Stomach (tissue), 9 donors: ENCODE measurements around the gene TXNL4A. TPM values are rescaled to one million over a fixed set of nuclear protein-coding genes. Genes with fewer than 3 reads are reported as not detected.

ENCODE experiments used
- DNase-seq, 2 donors: peaks; one replicate each; pipeline versions ENCODE4 v3.0.0 to v3.0.0-alpha.2; 2013 to 2019
- H3K27ac ChIP-seq, 5 donors: fragments of 200-600 bp in 4 of 5; sonication (generic) in 4 of 5; one replicate each; pipeline ENCODE4 v1.5.1; 2013 to 2019; ENCODE audit warnings: mild to moderate bottlenecking in 1 of 5, moderate library complexity in 1 of 5
- H3K27me3 ChIP-seq, 3 donors: fragments of 200-600 bp; sonication (generic); one replicate each; pipeline ENCODE4 v1.5.1; 2017 to 2019; ENCODE audit warnings: mixed run types in 1 of 3
- H3K36me3 ChIP-seq, 4 donors: fragments of 200-600 bp; sonication (generic); 1 replicate in 3 of 4; 2 replicates in 1 of 4; pipeline ENCODE4 v1.5.1; 2016 to 2019
- H3K4me1 ChIP-seq, 4 donors: fragments of 200-600 bp; sonication (generic); one replicate each; pipeline ENCODE4 v1.5.1; 2016 to 2019
- H3K4me3 ChIP-seq, 4 donors: fragments of 200-600 bp; sonication (generic) in 3 of 4; one replicate each; pipeline ENCODE4 v1.5.1; 2016 to 2019; ENCODE audit warnings: mild to moderate bottlenecking in 1 of 4
- H3K9me3 ChIP-seq, 4 donors: fragments of 200-600 bp; sonication (generic); one replicate each; pipeline ENCODE4 v1.5.1; 2016 to 2019
- EP300 ChIP-seq: sonication (generic); formaldehyde crosslinking; IDR thresholded peaks from one replicate; pipeline ENCODE4 v1.6.1; 2017; ENCODE audit warnings: antibody characterized with exemption
- POLR2A ChIP-seq, 4 donors: fragments of 450-650 bp; IDR thresholded peaks; one replicate each; pipeline ENCODE4 v1.6.1; 2016; ENCODE audit warnings: antibody characterized with exemption in 4 of 4, control low read depth in 2 of 4, mild to moderate bottlenecking in 1 of 4, moderate library complexity in 1 of 4
- POLR2AphosphoS5 ChIP-seq, 3 donors: sonication (generic); formaldehyde crosslinking; IDR thresholded peaks; one replicate each; pipeline ENCODE4 v1.6.1; 2016; ENCODE audit warnings: antibody characterized with exemption in 3 of 3
- WGBS, 5 donors: extraction: QIAGEN DNeasy Blood & Tissue Kit in 3 of 5; methylation state at CpG; one replicate each; pipeline versions ENCODE4 v1.1.5 to v1.1.7; 2013 to 2018; 5-methylcytosine and 5-hydroxymethylcytosine counted together
- intact Hi-C: fragments of 100-400 bp; cut with DNase I; formaldehyde crosslinking; loops from one replicate; pipeline ENCODE4 v1.15.1; 2023; ENCODE audit warnings: low total_unique reads
- polyA plus RNA-seq, 3 donors: library from polyadenylated mRNA; stranded (reverse); fragments of 200-250 nt; gene quantifications; one replicate each; pipeline ENCODE4 v1.2.3, GENCODE V29; 2013
- total RNA-seq, 5 donors: library from RNA; depleted of rRNA; stranded (reverse); fragments of >200 nt; gene quantifications; one replicate each; pipeline versions ENCODE4 v1.1.0 to v1.2.3, GENCODE V29; 2014 to 2016
- TF ChIP-seq, protein P1 (sequence below), 7 experiments: fragments of 450-650 bp in 4 of 7; fragments of 200-600 bp in 3 of 7; sonication (generic) in 3 of 7; IDR thresholded peaks; one replicate each; pipeline ENCODE4 v1.5.1; 2016 to 2019; ENCODE audit warnings: antibody characterized with exemption in 7 of 7, control low read depth in 2 of 7, mild to moderate bottlenecking in 1 of 7
- donor health status: healthy with polysubstance abuse.
- donor health status: Bipolar disorder and iron deficiency.
- donor health status: healthy.

TXNL4A gene
- total and polyA plus RNA-seq, 8 donors, result 12.9 to 146 (median 59.4) TPM

DNA sequence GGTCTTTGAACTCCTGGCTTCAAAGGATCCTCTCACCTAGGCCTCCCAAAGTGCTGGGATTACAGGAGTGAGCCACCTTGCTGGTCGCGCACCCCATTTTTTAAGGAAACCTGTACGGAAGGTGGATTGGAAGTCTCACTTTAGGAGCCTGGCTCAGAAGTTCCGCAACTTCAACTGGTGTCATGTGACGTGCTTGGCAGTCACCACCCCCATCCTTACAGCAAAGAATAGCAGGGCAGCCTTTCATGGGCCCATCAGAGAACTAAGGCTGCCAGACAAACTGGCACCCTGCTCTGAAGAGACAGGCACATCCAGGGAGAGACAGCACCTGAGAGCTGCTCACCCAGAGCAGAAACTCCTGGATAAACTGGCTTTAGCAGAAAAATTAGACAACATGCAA, 33.6 kb downstream of the TXNL4A start:
- peaks cover 10 to 28% (median 21%) of the 10 kb centered on the region in 4 donors for H3K4me1 ChIP-seq
- no peaks in the 10 kb centered on the region for H3K9me3 ChIP-seq
- H3K27ac ChIP-seq, result no peak overlapping the region
- H3K36me3 ChIP-seq, result no peaks in the 10 kb centered on the region
- no peak for TF ChIP-seq EP300
- TF ChIP-seq, protein P1, sequence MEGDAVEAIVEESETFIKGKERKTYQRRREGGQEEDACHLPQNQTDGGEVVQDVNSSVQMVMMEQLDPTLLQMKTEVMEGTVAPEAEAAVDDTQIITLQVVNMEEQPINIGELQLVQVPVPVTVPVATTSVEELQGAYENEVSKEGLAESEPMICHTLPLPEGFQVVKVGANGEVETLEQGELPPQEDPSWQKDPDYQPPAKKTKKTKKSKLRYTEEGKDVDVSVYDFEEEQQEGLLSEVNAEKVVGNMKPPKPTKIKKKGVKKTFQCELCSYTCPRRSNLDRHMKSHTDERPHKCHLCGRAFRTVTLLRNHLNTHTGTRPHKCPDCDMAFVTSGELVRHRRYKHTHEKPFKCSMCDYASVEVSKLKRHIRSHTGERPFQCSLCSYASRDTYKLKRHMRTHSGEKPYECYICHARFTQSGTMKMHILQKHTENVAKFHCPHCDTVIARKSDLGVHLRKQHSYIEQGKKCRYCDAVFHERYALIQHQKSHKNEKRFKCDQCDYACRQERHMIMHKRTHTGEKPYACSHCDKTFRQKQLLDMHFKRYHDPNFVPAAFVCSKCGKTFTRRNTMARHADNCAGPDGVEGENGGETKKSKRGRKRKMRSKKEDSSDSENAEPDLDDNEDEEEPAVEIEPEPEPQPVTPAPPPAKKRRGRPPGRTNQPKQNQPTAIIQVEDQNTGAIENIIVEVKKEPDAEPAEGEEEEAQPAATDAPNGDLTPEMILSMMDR (IDR thresholded peaks at IDR 0.05), result no peak
- no peak for TF ChIP-seq POLR2A (IDR thresholded peaks at IDR 0.05)
- TF ChIP-seq POLR2AphosphoS5 (IDR thresholded peaks at IDR 0.05), result no peak
- peak in 1 of 2 donors; percentile 16 for DNase-seq
- H3K27me3 ChIP-seq, result no peaks in the 10 kb centered on the region
- intact Hi-C loops, result loop anchor here (10.0 kb wide), 1 partner anchor 270 kb away; no protein-coding TSS in a partner anchor
- H3K4me3 ChIP-seq, result no peak overlapping the region
- WGBS, 5 donors, result 75 to 83% (median 82%) methylated on average over 5 of the region's 5 CpGs

DNA sequence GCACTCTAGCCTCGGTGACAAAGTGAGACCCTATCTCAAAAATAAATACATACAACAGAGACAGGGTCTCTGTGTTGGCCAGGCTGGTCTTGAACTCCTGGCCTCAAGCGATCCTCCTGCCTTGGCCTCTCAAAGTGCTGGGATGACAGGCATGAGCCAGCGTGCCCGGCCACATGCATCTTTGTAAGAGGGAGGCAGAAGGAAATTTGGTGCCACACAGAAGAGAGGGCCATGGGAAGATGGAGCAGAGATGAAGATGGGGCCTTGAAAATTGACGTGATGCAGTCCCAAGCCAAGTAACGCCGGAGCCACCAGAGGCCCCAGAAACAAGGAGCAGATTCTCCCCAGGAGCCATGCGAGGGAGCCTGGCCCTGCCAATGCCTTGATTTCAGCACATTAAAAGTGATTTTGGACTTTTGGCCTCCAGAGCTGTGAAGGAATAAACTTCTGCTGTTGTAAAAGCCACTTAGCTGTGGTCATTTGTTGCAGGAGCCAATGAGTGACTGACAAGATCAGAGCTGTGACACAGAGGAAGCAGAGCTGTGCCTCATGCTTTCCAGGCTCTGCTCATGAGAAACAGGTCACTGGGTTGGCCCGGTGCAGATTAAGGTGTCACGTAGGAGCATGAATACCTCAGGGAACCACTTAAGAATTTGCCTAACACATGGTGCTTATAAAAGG, 34.3 kb downstream of the TXNL4A start:
- intact Hi-C loops, result loop anchor here (10.0 kb wide), 1 partner anchor 269 kb away; no protein-coding TSS in a partner anchor
- TF ChIP-seq, protein P1 (IDR thresholded peaks at IDR 0.05), result no peak
- TF ChIP-seq POLR2A (IDR thresholded peaks at IDR 0.05) (no peak), EP300 (no peak), POLR2AphosphoS5 (IDR thresholded peaks at IDR 0.05) (no peak)
- Histone ChIP-seq H3K27ac (no peak overlapping the region), H3K4me3 (no peak overlapping the region), H3K4me1 (peaks cover 15 to 30% (median 27%) of the 10 kb centered on the region in 4 donors), H3K27me3 (no peaks in the 10 kb centered on the region), H3K36me3 (peaks cover 0 to 1% (median under 1%) of the 10 kb centered on the region in 4 donors), H3K9me3 (no peaks in the 10 kb centered on the region)
- DNase-seq, result peak in 1 of 2 donors; percentile 79
- 71 to 81% (median 76%) methylated on average over 10 of the region's 10 CpGs for WGBS, 5 donors

- TF ChIP-seq EP300 (no peak), POLR2AphosphoS5 (IDR thresholded peaks at IDR 0.05) (no peak), POLR2A (IDR thresholded peaks at IDR 0.05) (no peak)
- TF ChIP-seq, protein P1 (IDR thresholded peaks at IDR 0.05), result no peak
- no peak overlapping the region for H3K4me3 ChIP-seq
- 77 to 94% (median 85%) methylated on average over 10 to 24 of the region's 24 CpGs for WGBS, 5 donors
- peaks cover 25 to 40% (median 35%) of the 10 kb centered on the region in 4 donors for H3K4me1 ChIP-seq
- H3K27ac ChIP-seq, result no peak overlapping the region
- peaks cover 0 to 11% (median 4%) of the 10 kb centered on the region in 4 donors for H3K36me3 ChIP-seq
- H3K9me3 ChIP-seq, result no peaks in the 10 kb centered on the region
- no peaks in the 10 kb centered on the region for H3K27me3 ChIP-seq
- DNase-seq, result peak; percentile 13 to 53
- intact Hi-C loops, result loop anchor here (10.0 kb wide), 1 partner anchor 268 kb away; no protein-coding TSS in a partner anchor
Measured at GRCh38 chr18:79952996-79953559, 35.3 kb downstream of the TXNL4A start.

- WGBS, 5 donors, result 23 to 40% (median 32%) methylated on average over 28 to 43 of the region's 43 CpGs
Measured at GRCh38 chr18:79952456-79952995, 35.8 kb downstream of the TXNL4A start.

More at GRCh38 chr18:79952456-79952995, 35.8 kb downstream of the TXNL4A start:
- TF ChIP-seq, protein P1 (IDR thresholded peaks at IDR 0.05), result no peak
- TF ChIP-seq POLR2A (IDR thresholded peaks at IDR 0.05), result no peak
- no peak for TF ChIP-seq POLR2AphosphoS5 (IDR thresholded peaks at IDR 0.05)
- TF ChIP-seq EP300, result no peak
- H3K27me3 ChIP-seq, result no peaks in the 10 kb centered on the region
- no peaks in the 10 kb centered on the region for H3K9me3 ChIP-seq
- H3K4me1 ChIP-seq, result peaks cover 26 to 46% (median 40%) of the 10 kb centered on the region in 4 donors
- peak overlapping the region in 2 of 5 donors; percentile 91 to 93 for H3K27ac ChIP-seq
- intact Hi-C loops, result loop anchor here (10.0 kb wide), 1 partner anchor 268 kb away; no protein-coding TSS in a partner anchor
- H3K4me3 ChIP-seq, result peak overlapping the region; percentile 82 to 99 (median 94)
- peaks cover 0 to 12% (median 5%) of the 10 kb centered on the region in 4 donors for H3K36me3 ChIP-seq
- DNase-seq, result peak; percentile 24 to 26
